Loucy (cell line): ENCODE measurements around the gene CHI3L1.

Experiments
- H2AFZ ChIP-seq: fragments of 200-600 bp; sonication (generic); 2 replicates; pipeline ENCODE4 v1.6.0; 2016; ENCODE audit warnings: antibody characterized with exemption, mild to moderate bottlenecking, low read length, moderate library complexity
- H3F3A ChIP-seq: fragments of 200-600 bp; 2 replicates; pipeline ENCODE4 v1.6.0; 2016; ENCODE audit warnings: antibody characterized with exemption, low read depth, mild to moderate bottlenecking
- H3K27me3 ChIP-seq: fragments of 200-600 bp; sonication (generic); 2 replicates; pipeline ENCODE4 v1.6.1; 2014; ENCODE audit warnings: low read length, mild to moderate bottlenecking; ENCODE audit not compliant: insufficient read depth, poor library complexity, severe bottlenecking
- H3K36me3 ChIP-seq: fragments of 200-600 bp; sonication (generic); 2 replicates; pipeline ENCODE4 v1.6.1; 2016; ENCODE audit warnings: low read length; ENCODE audit not compliant: insufficient read depth
- H3K4me1 ChIP-seq: fragments of 200-600 bp; sonication (generic); 2 replicates; pipeline ENCODE4 v1.5.1; 2014; ENCODE audit warnings: low read length, mild to moderate bottlenecking; ENCODE audit not compliant: insufficient read depth, poor library complexity, severe bottlenecking
- H3K4me2 ChIP-seq: fragments of 200-600 bp; sonication (generic); 2 replicates; pipeline ENCODE4 v1.6.0; 2014; ENCODE audit warnings: antibody characterized with exemption, low read length, low read depth, mild to moderate bottlenecking; ENCODE audit not compliant: poor library complexity, severe bottlenecking
- H3K4me3 ChIP-seq: fragments of 200-600 bp; sonication (generic); 2 replicates; pipeline ENCODE4 v1.5.1; 2014; ENCODE audit warnings: low read length, mild to moderate bottlenecking, mixed read lengths; ENCODE audit not compliant: poor library complexity, severe bottlenecking
- H3K79me2 ChIP-seq: fragments of 200-600 bp; sonication (generic); 2 replicates; pipeline ENCODE4 v1.6.1; 2014; ENCODE audit warnings: low read length; ENCODE audit not compliant: insufficient read depth
- H3K9ac ChIP-seq: fragments of 200-600 bp; sonication (generic); 2 replicates; pipeline ENCODE4 v1.6.0; 2014; ENCODE audit warnings: mild to moderate bottlenecking, low read depth, low read length, moderate library complexity; ENCODE audit not compliant: poor library complexity, severe bottlenecking
- H3K9me2 ChIP-seq: fragments of 200-600 bp; sonication (generic); replicated peaks from 2 replicates; pipeline ENCODE4 v1.6.1; 2016; ENCODE audit warnings: low read depth, low read length, mixed read lengths
- H3K9me3 ChIP-seq: fragments of 200-600 bp; sonication (generic); 2 replicates; pipeline ENCODE4 v1.6.1; 2014; ENCODE audit warnings: mild to moderate bottlenecking, antibody characterized with exemption, low read length, low read depth; ENCODE audit not compliant: insufficient read depth
- H4K20me1 ChIP-seq: fragments of 200-600 bp; sonication (generic); 2 replicates; pipeline ENCODE4 v1.6.0; 2014; ENCODE audit warnings: antibody characterized with exemption, low read length, mild to moderate bottlenecking; ENCODE audit not compliant: insufficient read depth, poor library complexity, severe bottlenecking
- CTCF ChIP-seq: fragments of 200-600 bp; sonication (generic); conservative IDR thresholded peaks from 2 replicates; pipeline ENCODE4 v1.5.1; 2014; ENCODE audit warnings: mild to moderate bottlenecking, antibody characterized with exemption, low read length
- EZH2phosphoT487 ChIP-seq: fragments of 200-600 bp; IDR thresholded peaks from 2 replicates; pipeline ENCODE4 v1.6.1; 2018; ENCODE audit warnings: antibody characterized with exemption, mild to moderate bottlenecking, moderate library complexity, borderline replicate concordance

CHI3L1 gene

GRCh38 chr1:203207751-203208150 lies 21.2 kb upstream of the CHI3L1 start:
- H3F3A ChIP-seq, result no peaks in the 10 kb centered on the region
- H3K4me3 ChIP-seq, result no peak overlapping the region
- H3K9ac ChIP-seq, result no peak overlapping the region
- peak overlapping the region; percentile 3 for H3K4me2 ChIP-seq
- no peaks in the 10 kb centered on the region for H3K36me3 ChIP-seq
- no peaks in the 10 kb centered on the region for H4K20me1 ChIP-seq
- no peaks in the 10 kb centered on the region for H3K9me2 ChIP-seq
- no peaks in the 10 kb centered on the region for H3K79me2 ChIP-seq
- H3K4me1 ChIP-seq, result peaks cover 16% of the 10 kb centered on the region
- H2AFZ ChIP-seq, result no peak overlapping the region
- H3K27me3 ChIP-seq, result no peaks in the 10 kb centered on the region
- TF ChIP-seq CTCF, result no peak
- TF ChIP-seq EZH2phosphoT487, result no peak
- H3K9me3 ChIP-seq, result no peaks in the 10 kb centered on the region

- H3K4me1 ChIP-seq, result peaks cover 16% of the 10 kb centered on the region
- no peaks in the 10 kb centered on the region for H3K27me3 ChIP-seq
- no peak overlapping the region for H3K4me2 ChIP-seq
- no peaks in the 10 kb centered on the region for H3F3A ChIP-seq
- no peaks in the 10 kb centered on the region for H3K9me3 ChIP-seq
- H3K9me2 ChIP-seq, result no peaks in the 10 kb centered on the region
- no peak overlapping the region for H3K9ac ChIP-seq
- no peak overlapping the region for H2AFZ ChIP-seq
- H3K79me2 ChIP-seq, result no peaks in the 10 kb centered on the region
- TF ChIP-seq EZH2phosphoT487, result no peak
- no peak for TF ChIP-seq CTCF
- no peak overlapping the region for H3K4me3 ChIP-seq
- no peaks in the 10 kb centered on the region for H3K36me3 ChIP-seq
- H4K20me1 ChIP-seq, result no peaks in the 10 kb centered on the region
Measured at GRCh38 chr1:203206129-203206687, 19.7 kb upstream of the CHI3L1 start.

- no peak overlapping the region for H2AFZ ChIP-seq
- TF ChIP-seq CTCF (no peak), EZH2phosphoT487 (no peak)
- H3K27me3 ChIP-seq, result no peaks in the 10 kb centered on the region
Measured at GRCh38 chr1:203204756-203205155, 18.3 kb upstream of the CHI3L1 start.

More at GRCh38 chr1:203204756-203205155, 18.3 kb upstream of the CHI3L1 start:
- H3F3A ChIP-seq, result no peaks in the 10 kb centered on the region
- H3K9me3 ChIP-seq, result no peaks in the 10 kb centered on the region
- peaks cover 16% of the 10 kb centered on the region for H3K4me1 ChIP-seq
- no peak overlapping the region for H3K9ac ChIP-seq
- no peaks in the 10 kb centered on the region for H3K79me2 ChIP-seq
- no peaks in the 10 kb centered on the region for H3K9me2 ChIP-seq
- H3K4me2 ChIP-seq, result no peak overlapping the region
- no peak overlapping the region for H3K4me3 ChIP-seq
- no peaks in the 10 kb centered on the region for H3K36me3 ChIP-seq
- no peaks in the 10 kb centered on the region for H4K20me1 ChIP-seq
